ENCODE results near the gene F2RL3. TPM values are rescaled to one million over a fixed set of nuclear protein-coding genes. Genes with fewer than 3 reads are reported as not detected.

F2RL3 gene
- total and polyA plus RNA-seq, 9 of the 15 experiments (the other 6 are each of a cell fraction or from before 2014, with no cell fraction given): 1.4 to 27.6 (median 11.9) TPM

- TF ChIP-seq, protein P1, sequence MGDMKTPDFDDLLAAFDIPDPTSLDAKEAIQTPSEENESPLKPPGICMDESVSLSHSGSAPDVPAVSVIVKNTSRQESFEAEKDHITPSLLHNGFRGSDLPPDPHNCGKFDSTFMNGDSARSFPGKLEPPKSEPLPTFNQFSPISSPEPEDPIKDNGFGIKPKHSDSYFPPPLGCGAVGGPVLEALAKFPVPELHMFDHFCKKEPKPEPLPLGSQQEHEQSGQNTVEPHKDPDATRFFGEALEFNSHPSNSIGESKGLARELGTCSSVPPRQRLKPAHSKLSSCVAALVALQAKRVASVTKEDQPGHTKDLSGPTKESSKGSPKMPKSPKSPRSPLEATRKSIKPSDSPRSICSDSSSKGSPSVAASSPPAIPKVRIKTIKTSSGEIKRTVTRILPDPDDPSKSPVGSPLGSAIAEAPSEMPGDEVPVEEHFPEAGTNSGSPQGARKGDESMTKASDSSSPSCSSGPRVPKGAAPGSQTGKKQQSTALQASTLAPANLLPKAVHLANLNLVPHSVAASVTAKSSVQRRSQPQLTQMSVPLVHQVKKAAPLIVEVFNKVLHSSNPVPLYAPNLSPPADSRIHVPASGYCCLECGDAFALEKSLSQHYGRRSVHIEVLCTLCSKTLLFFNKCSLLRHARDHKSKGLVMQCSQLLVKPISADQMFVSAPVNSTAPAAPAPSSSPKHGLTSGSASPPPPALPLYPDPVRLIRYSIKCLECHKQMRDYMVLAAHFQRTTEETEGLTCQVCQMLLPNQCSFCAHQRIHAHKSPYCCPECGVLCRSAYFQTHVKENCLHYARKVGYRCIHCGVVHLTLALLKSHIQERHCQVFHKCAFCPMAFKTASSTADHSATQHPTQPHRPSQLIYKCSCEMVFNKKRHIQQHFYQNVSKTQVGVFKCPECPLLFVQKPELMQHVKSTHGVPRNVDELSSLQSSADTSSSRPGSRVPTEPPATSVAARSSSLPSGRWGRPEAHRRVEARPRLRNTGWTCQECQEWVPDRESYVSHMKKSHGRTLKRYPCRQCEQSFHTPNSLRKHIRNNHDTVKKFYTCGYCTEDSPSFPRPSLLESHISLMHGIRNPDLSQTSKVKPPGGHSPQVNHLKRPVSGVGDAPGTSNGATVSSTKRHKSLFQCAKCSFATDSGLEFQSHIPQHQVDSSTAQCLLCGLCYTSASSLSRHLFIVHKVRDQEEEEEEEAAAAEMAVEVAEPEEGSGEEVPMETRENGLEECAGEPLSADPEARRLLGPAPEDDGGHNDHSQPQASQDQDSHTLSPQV (IDR thresholded peaks at IDR 0.05): peak; percentile 26; the same call in 1 of the 2 replicates
- no peak for TF ChIP-seq IRF2 (CRISPR knock-in tag; IDR thresholded peaks at IDR 0.05)
- TF ChIP-seq TGIF2 (CRISPR knock-in tag; IDR thresholded peaks at IDR 0.05): no peak
- no peak for TF ChIP-seq THAP7 (CRISPR knock-in tag; IDR thresholded peaks at IDR 0.05)
- TF ChIP-seq RBM14 (IDR thresholded peaks at IDR 0.05; ENCODE audit: borderline replicate concordance, insufficient read depth, low read depth, low read length): no peak
- TF ChIP-seq AFF4 (CRISPR knock-in tag; IDR thresholded peaks at IDR 0.05): 0 out of 2 replicates have a peak, but pooled peaks have one; percentile 25
- TF ChIP-seq, protein P2, sequence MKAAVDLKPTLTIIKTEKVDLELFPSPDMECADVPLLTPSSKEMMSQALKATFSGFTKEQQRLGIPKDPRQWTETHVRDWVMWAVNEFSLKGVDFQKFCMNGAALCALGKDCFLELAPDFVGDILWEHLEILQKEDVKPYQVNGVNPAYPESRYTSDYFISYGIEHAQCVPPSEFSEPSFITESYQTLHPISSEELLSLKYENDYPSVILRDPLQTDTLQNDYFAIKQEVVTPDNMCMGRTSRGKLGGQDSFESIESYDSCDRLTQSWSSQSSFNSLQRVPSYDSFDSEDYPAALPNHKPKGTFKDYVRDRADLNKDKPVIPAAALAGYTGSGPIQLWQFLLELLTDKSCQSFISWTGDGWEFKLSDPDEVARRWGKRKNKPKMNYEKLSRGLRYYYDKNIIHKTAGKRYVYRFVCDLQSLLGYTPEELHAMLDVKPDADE (conservative IDR thresholded peaks at IDR 0.05; ENCODE audit: control insufficient read depth, low read depth, low read length): no peak
- TF ChIP-seq MXI1 (IDR thresholded peaks at IDR 0.05; ENCODE audit: low read depth, low read length): no peak
- TF ChIP-seq HMG20A (CRISPR knock-in tag; conservative IDR thresholded peaks at IDR 0.05): no peak
- peak; percentile 43; the same call in 1 of the 2 replicates for TF ChIP-seq POLR2A (conservative IDR thresholded peaks at IDR 0.05)
- TF ChIP-seq E4F1 (CRISPR knock-in tag; IDR thresholded peaks at IDR 0.05; ENCODE audit: borderline replicate concordance): no peak
- TF ChIP-seq ZNF217 (CRISPR knock-in tag; IDR thresholded peaks at IDR 0.05): no peak
- TF ChIP-seq BDP1 (IDR thresholded peaks at IDR 0.05; ENCODE audit: insufficient read depth, insufficient read length): no peak
Observed at GRCh38 chr19:16891696-16892382, 3.0 kb downstream of the F2RL3 start (continued).
